Vagina (tissue), 2 donors: Measurements from ENCODE around the gene ACAP1.

ENCODE experiments used
- CTCF ChIP-seq, 3 experiments: fragments of 450-650 bp in 2 of 3; fragments of 200-600 bp in 1 of 3; sonication (generic) in 1 of 3; IDR thresholded peaks; one replicate each; pipeline ENCODE4 v1.5.1; 2017 to 2019; ENCODE audit warnings: antibody characterized with exemption in 3 of 3, mild to moderate bottlenecking in 2 of 3, moderate library complexity in 2 of 3
- POLR2AphosphoS5 ChIP-seq, 2 donors: sonication (generic); formaldehyde crosslinking; IDR thresholded peaks; one replicate each; pipeline ENCODE4 v1.9.0; 2017; ENCODE audit warnings: antibody characterized with exemption in 2 of 2, mild to moderate bottlenecking in 2 of 2, low read depth in 1 of 2; ENCODE audit not compliant: insufficient read depth in 1 of 2

- TF ChIP-seq CTCF (IDR thresholded peaks at IDR 0.05) (no peak), POLR2AphosphoS5 (IDR thresholded peaks at IDR 0.05; ENCODE audit: insufficient read depth in 1 of 2, low read depth in 1 of 2) (no peak)
These were observed 9.3 kb upstream of the ACAP1 start for GRCh38 chr17:7327056-7327455.
